HUES64 (cell line): ENCODE measurements around the gene MADD.

Experiments used
- H3K27ac ChIP-seq: 2 replicates; pipeline ENCODE4 v1.7.0; 2013; ENCODE audit warnings: low read depth, low read length, inconsistent platforms
- H3K27me3 ChIP-seq: 2 replicates; pipeline ENCODE4 v1.6.1; 2013; ENCODE audit warnings: mild to moderate bottlenecking, low read length; ENCODE audit not compliant: insufficient read depth
- H3K36me3 ChIP-seq: 2 replicates; pipeline ENCODE4 v1.6.1; 2013; ENCODE audit warnings: mild to moderate bottlenecking, low read length; ENCODE audit not compliant: insufficient read depth
- H3K4me1 ChIP-seq: 2 replicates; pipeline ENCODE4 v1.6.1; 2013; ENCODE audit warnings: mild to moderate bottlenecking, low read length, moderate library complexity; ENCODE audit not compliant: insufficient read depth
- H3K4me3 ChIP-seq: 2 replicates; pipeline ENCODE4 v1.5.1; 2013; ENCODE audit warnings: mild to moderate bottlenecking, low read length, moderate library complexity
- H3K9ac ChIP-seq: 2 replicates; pipeline ENCODE4 v1.6.1; 2013; ENCODE audit warnings: mild to moderate bottlenecking, low read depth, low read length
- H3K9me3 ChIP-seq: 2 replicates; pipeline ENCODE4 v1.6.1; 2013; ENCODE audit warnings: low read depth, low read length; ENCODE audit not compliant: insufficient read depth
- WGBS: fragments of 150-250, 120-280 bp; methylation state at CpG from one replicate; pipeline ENCODE4 v1.1.7; 2013; ENCODE audit warnings: missing lambda C conversion rate; 5-methylcytosine and 5-hydroxymethylcytosine counted together

The MADD gene

DNA sequence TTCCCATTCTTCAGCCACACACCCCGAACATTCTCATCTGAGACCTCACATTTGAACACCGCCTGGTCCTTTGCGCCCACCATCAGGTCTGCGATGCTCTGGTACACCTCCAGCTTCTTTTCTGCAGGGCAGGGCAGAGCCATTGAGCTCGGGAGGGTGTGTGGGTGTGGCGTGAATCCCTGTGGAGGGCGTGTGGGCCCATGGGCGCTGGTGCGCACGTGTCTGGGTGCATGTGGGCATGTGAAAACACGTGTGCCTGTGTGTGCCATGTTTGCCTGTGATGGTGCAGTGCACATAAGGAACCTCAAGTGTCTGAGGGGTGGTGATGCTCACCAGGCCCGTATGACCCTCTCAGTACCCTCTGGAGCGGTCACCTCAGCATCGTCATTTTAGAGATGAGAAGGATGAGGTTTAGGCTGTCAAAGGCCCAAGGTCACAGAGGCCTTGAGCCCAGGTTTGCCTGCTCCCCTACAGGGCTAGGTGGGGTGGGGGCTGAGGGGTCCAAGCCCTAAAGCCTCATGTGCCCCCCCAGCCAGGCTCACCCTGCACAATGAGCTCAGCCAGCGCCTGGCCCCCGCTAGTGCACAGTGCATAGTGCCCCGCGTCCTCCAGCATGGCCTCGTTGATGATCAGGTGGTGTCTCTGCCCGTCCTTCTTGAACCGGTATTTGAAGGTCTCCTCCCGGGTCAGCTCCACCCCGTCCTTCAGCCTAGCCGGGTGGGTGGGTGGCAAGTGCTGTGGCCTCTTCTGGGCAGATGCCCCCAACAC lies 72.3 kb downstream of the MADD start:
- no peaks in the 10 kb centered on the region for H3K36me3 ChIP-seq
- H3K4me1 ChIP-seq = no peaks in the 10 kb centered on the region
- no peak overlapping the region for H3K27ac ChIP-seq
- no peak overlapping the region for H3K9ac ChIP-seq
- H3K9me3 ChIP-seq = no peaks in the 10 kb centered on the region
- no peaks in the 10 kb centered on the region for H3K27me3 ChIP-seq
- H3K4me3 ChIP-seq = no peak overlapping the region
- whole genome bisulfite sequencing = 94% methylated on average over 24 of the region's 24 CpGs

DNA sequence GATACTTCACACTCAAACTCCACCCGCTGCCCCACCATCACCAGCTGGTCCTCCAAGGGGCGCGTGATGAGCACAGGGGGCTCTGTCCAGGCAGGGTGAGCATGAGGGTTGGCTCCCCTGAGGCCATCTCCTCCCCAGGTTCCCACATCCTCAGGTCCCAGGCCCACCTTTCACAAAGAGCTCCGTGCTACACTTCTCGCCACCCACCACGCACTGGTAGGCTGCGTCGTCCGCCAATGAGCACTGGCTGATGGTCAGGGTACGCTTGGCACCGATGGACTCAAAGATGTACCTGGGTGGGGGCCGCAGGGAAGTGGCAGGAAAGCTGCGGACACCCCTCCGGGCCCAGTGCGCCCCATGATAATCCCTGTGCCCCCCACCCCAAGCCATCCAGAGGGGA lies 72.9 kb downstream of the MADD start:
- Histone ChIP-seq H3K4me1 (no peaks in the 10 kb centered on the region), H3K36me3 (no peaks in the 10 kb centered on the region), H3K27ac (no peak overlapping the region), H3K9me3 (no peaks in the 10 kb centered on the region), H3K4me3 (no peak overlapping the region), H3K27me3 (no peaks in the 10 kb centered on the region), H3K9ac (no peak overlapping the region)
- WGBS = 94% methylated on average over 15 of the region's 15 CpGs

- H3K4me3 ChIP-seq = no peak overlapping the region
- 91% methylated on average over 18 of the region's 18 CpGs for WGBS
- H3K36me3 ChIP-seq = no peaks in the 10 kb centered on the region
- no peak overlapping the region for H3K27ac ChIP-seq
- H3K9me3 ChIP-seq = no peaks in the 10 kb centered on the region
- no peaks in the 10 kb centered on the region for H3K4me1 ChIP-seq
- H3K27me3 ChIP-seq = no peaks in the 10 kb centered on the region
- H3K9ac ChIP-seq = no peak overlapping the region
Measured at GRCh38 chr11:47345890-47346563, 76.1 kb downstream of the MADD start.

GRCh38 chr11:47347137-47347536 lies 77.2 kb downstream of the MADD start:
- Histone ChIP-seq H3K9me3 (no peaks in the 10 kb centered on the region), H3K9ac (no peak overlapping the region), H3K27ac (no peak overlapping the region), H3K27me3 (no peaks in the 10 kb centered on the region), H3K4me1 (no peaks in the 10 kb centered on the region), H3K4me3 (no peak overlapping the region), H3K36me3 (no peaks in the 10 kb centered on the region)
- 92% methylated on average over 5 of the region's 5 CpGs for WGBS

DNA sequence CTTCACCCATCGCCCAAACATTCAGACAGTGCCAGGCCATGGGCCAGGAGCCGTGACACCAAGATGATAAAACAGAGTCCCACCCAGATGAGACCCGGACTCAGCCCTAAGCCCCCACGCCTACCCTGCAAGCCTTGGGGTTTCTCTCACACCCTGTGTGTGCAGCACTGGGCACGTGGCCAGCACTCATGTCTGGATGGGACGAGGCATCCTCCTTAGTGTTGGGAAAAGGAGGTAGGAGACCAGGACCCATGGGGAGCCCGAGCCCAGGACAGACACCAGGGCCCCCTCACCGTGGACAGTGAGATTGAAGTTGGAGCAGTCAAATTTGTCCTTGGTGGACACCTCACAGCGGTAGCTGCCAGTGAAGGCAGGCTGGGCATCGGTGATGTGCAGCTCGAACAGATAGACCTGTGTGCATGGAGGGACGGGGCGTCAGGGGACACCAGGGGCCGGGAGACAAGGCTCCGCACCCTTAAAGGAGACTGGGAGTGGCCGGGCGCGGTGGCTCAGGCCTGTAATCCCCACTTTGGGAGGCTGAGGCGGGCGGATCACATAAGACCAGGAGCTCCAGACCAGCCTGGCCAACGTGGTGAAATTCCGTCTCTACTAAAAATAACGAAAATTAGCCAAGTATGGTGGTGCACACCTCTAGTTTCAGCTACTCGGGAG lies 78.3 kb downstream of the MADD start:
- Histone ChIP-seq H3K4me3 (no peak overlapping the region), H3K4me1 (no peaks in the 10 kb centered on the region), H3K27me3 (no peaks in the 10 kb centered on the region), H3K36me3 (no peaks in the 10 kb centered on the region), H3K9me3 (no peaks in the 10 kb centered on the region), H3K9ac (no peak overlapping the region), H3K27ac (no peak overlapping the region)
- 93% methylated on average over 24 of the region's 24 CpGs for WGBS

GRCh38 chr11:47348859-47349258 lies 78.9 kb downstream of the MADD start:
- Histone ChIP-seq H3K27me3 (no peaks in the 10 kb centered on the region), H3K9me3 (no peaks in the 10 kb centered on the region), H3K36me3 (no peaks in the 10 kb centered on the region), H3K9ac (no peak overlapping the region), H3K4me3 (no peak overlapping the region), H3K27ac (no peak overlapping the region), H3K4me1 (no peaks in the 10 kb centered on the region)
- 90% methylated on average over 6 of the region's 8 CpGs for WGBS

GRCh38 chr11:47349521-47350095 lies 79.7 kb downstream of the MADD start:
- Histone ChIP-seq H3K36me3 (no peaks in the 10 kb centered on the region), H3K27ac (no peak overlapping the region), H3K9me3 (no peaks in the 10 kb centered on the region), H3K9ac (no peak overlapping the region), H3K4me3 (no peak overlapping the region), H3K4me1 (no peaks in the 10 kb centered on the region), H3K27me3 (no peaks in the 10 kb centered on the region)
- 91% methylated on average over 23 of the region's 23 CpGs for WGBS

DNA sequence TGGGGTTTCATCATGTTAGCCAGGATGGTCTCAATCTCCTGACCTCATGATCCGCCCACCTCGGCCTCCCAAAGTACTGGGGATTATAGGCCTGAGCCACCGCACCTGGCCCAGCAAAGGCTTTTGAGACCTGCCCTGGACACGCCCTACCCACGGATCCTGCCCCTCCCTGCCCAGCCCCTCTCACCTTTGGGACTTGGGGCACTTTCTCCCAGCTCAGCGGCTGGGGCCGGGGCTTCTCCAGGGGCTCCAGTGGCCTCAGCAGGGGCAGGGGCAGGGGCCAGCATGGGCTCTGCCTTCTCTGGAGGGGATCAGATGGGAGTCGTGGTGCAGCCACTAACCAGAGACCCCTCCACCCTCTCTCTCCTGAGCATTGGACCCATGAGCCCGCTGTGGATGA lies 80.4 kb downstream of the MADD start:
- H3K4me3 ChIP-seq = no peak overlapping the region
- H3K36me3 ChIP-seq = no peaks in the 10 kb centered on the region
- no peaks in the 10 kb centered on the region for H3K27me3 ChIP-seq
- no peaks in the 10 kb centered on the region for H3K9me3 ChIP-seq
- no peak overlapping the region for H3K9ac ChIP-seq
- no peaks in the 10 kb centered on the region for H3K4me1 ChIP-seq
- no peak overlapping the region for H3K27ac ChIP-seq
- WGBS = 90% methylated on average over 9 of the region's 9 CpGs

- WGBS = 90% methylated on average over 29 of the region's 29 CpGs
- no peak overlapping the region for H3K4me3 ChIP-seq
- no peak overlapping the region for H3K9ac ChIP-seq
Measured at GRCh38 chr11:47351156-47352126, 81.5 kb downstream of the MADD start.

DNA sequence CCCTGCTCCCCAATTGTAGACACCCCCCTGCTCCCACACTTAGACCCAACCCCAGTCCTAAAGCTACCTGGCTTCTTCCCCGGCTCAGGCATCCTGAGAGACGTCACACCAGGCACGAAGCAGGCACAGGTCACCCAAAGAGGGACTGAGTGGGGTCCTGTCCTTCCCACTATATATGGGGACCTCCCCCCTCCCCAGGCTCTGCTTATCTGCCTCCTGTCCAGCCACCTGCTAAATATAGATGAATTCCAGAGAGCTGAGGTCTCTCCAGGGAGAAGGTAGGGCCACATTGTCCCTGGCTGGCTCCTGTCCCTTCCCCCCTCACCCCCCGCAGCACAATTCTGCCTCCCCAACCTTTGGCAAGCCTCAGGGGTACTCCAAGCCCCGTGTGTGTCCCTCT lies 82.6 kb downstream of the MADD start, which contains the start of gene MYBPC3:
Gene MYBPC3 (minus strand): TSS at position 147 of the 400 bp plus-strand sequence. CDS start 55 bp downstream, at position 92.
- Histone ChIP-seq H3K4me3 (no peak within 1 kb of the TSS), H3K4me1 (no peaks in the 10 kb centered on the region), H3K36me3 (no peaks in the 10 kb centered on the region), H3K27ac (no peak within 1 kb of the TSS), H3K9ac (no peak within 1 kb of the TSS), H3K9me3 (no peaks in the 10 kb centered on the region), H3K27me3 (no peaks in the 10 kb centered on the region)
- WGBS = 86% methylated on average over 5 of the region's 5 CpGs

More at GRCh38 chr11:47351156-47352126, 81.5 kb downstream of the MADD start:
- H3K36me3 ChIP-seq = no peaks in the 10 kb centered on the region
- H3K4me1 ChIP-seq = no peaks in the 10 kb centered on the region
- H3K27me3 ChIP-seq = no peaks in the 10 kb centered on the region
- H3K9me3 ChIP-seq = no peaks in the 10 kb centered on the region
- no peak overlapping the region for H3K27ac ChIP-seq
